GM19035 (cell line): ENCODE results near the gene S1PR5.

Experiments
- ATAC-seq: cut with Tn5 transposase; IDR thresholded peaks from one replicate; pipeline ENCODE4 v1.9.1; 2021; ENCODE audit not compliant: unreplicated experiment

S1PR5 gene

GRCh38 chr19:10473192-10473591, 44.1 kb downstream of the S1PR5 start:
- no peak for ATAC-seq

GRCh38 chr19:10471909-10472308, 45.3 kb downstream of the S1PR5 start:
- ATAC-seq: no peak

- ATAC-seq: no peak
Measured at GRCh38 chr19:10468133-10468532, 49.1 kb downstream of the S1PR5 start.

- no peak for ATAC-seq
Measured at GRCh38 chr19:10467104-10467706, 50.0 kb downstream of the S1PR5 start.

GRCh38 chr19:10464456-10464855, 52.8 kb downstream of the S1PR5 start:
- no peak for ATAC-seq
